ENCODE measurements around the gene SCCPDH.

DNA sequence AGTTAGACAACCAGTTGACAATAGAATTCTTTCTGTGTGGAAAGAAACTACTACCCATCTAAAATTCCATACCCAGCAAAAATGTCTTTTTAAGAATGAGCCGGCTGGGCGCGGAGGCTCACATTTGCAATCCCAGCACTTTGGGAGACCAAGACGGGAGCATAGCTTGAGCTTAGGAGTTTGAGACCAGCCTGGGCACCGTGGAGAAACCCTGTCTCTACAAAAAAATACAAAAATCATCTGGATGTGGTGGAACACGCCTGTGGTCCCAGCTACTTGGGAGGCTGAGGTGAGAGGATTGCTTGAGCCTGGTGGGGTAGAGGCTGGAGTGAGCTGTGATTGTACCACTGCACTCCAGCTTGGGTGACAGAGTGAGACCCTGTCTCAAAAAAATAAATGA, 79.2 kb downstream of the SCCPDH start:
- TF ChIP-seq, protein P1, sequence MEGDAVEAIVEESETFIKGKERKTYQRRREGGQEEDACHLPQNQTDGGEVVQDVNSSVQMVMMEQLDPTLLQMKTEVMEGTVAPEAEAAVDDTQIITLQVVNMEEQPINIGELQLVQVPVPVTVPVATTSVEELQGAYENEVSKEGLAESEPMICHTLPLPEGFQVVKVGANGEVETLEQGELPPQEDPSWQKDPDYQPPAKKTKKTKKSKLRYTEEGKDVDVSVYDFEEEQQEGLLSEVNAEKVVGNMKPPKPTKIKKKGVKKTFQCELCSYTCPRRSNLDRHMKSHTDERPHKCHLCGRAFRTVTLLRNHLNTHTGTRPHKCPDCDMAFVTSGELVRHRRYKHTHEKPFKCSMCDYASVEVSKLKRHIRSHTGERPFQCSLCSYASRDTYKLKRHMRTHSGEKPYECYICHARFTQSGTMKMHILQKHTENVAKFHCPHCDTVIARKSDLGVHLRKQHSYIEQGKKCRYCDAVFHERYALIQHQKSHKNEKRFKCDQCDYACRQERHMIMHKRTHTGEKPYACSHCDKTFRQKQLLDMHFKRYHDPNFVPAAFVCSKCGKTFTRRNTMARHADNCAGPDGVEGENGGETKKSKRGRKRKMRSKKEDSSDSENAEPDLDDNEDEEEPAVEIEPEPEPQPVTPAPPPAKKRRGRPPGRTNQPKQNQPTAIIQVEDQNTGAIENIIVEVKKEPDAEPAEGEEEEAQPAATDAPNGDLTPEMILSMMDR (IDR thresholded peaks at IDR 0.05; ENCODE audit: low read depth, low read length) = no peak
- no peak for TF ChIP-seq EZH2phosphoT487 (IDR thresholded peaks at IDR 0.05; ENCODE audit: low read depth)
